HG03354 (cell line): ENCODE data around the gene TMEM207.
"Not testable (repeated sequence)": the region's sequence is repeated elsewhere in the genome, so short reads cannot be mapped to it uniquely, and the experiment has no call there.

Experiments
- ATAC-seq: cut with Tn5 transposase; IDR thresholded peaks from one replicate; pipeline ENCODE4 v1.9.1; 2021; ENCODE audit warnings: mild to moderate bottlenecking; ENCODE audit not compliant: unreplicated experiment, poor library complexity, severe bottlenecking

Gene TMEM207

GRCh38 chr3:190449801-190450200, at the start of gene TMEM207:
Gene TMEM207 (minus strand): TSS chr3:190449901. CDS start chr3:190449809, 92 bp downstream.
- no peak for ATAC-seq

GRCh38 chr3:190499122-190499521, 49.4 kb upstream of the TMEM207 start:
- ATAC-seq, result no peak

DNA sequence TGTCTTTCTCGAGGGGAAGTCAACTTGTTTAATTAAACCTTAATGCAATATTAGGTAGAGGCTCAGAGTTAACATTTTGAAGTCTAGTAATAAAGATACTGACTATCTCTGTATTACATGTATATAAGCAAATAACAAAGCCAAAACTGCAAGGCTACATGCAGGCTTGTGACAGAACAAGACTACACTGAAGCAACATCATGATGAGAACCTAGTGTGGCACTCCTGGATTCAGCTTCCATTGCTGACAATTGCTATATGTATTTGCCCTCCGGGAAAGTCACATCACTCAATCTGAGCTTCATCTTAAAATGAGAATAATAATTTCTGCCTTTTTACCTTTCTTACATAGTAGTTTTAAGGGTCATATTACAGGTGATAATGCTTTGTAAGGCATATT, 48.6 kb upstream of the TMEM207 start:
- ATAC-seq, result no peak

- no peak for ATAC-seq
Observed at GRCh38 chr3:190497811-190498210, 48.1 kb upstream of the TMEM207 start.

GRCh38 chr3:190496859-190497258, 47.2 kb upstream of the TMEM207 start:
- ATAC-seq, result no peak

- no peak for ATAC-seq
Observed at GRCh38 chr3:190495796-190496195, 46.1 kb upstream of the TMEM207 start.

DNA sequence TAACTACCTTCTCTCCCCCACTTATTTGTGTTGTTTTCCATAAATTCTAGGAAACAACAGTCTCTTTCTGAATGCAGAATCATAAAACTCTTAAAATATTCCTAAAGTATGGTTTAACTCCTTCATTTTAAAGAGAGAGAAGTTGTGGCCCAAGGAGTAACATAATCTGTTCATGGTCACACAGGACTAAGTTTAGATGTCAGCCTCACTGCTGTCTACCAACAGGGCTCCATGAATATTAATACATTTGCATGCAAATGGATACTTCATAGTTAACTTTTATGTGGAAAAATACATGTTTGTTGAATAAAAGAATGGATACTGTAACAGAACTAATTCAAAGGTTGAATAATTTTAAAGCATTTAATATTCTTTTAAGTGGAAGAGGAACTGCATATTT, 45.7 kb upstream of the TMEM207 start:
- no peak for ATAC-seq

GRCh38 chr3:190494907-190495306, 45.2 kb upstream of the TMEM207 start:
- no peak for ATAC-seq

- no peak for ATAC-seq
Observed at GRCh38 chr3:190492966-190493365, 43.3 kb upstream of the TMEM207 start.

- ATAC-seq, result no peak
Observed at GRCh38 chr3:190492129-190492528, 42.4 kb upstream of the TMEM207 start.

DNA sequence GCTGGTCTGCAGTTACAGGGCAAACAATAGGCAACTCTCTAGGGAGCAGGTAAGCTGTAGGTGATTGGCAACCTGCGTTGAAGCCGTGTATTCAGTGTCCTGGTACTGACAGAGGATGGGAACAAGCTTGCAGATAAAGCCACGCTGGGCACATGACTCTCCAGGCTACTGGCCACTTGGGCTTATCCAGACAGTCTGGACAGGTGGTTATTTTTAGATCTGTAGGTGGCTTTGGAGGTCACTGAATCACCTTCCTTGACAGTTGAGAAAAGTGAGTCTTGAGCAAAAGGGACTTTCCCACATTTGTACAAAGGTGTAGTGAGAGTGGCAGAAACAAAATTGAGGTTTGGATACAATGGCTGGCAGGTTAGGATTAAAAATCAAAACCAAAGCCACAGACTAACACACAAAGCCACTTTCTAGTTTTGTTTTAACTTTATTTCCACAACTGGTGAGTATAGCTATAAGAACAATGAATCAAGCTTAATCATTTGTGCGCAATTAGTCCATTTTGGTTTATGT, 41.9 kb upstream of the TMEM207 start:
- ATAC-seq, result no peak

GRCh38 chr3:190486908-190487607, 37.4 kb upstream of the TMEM207 start:
- no peak for ATAC-seq

DNA sequence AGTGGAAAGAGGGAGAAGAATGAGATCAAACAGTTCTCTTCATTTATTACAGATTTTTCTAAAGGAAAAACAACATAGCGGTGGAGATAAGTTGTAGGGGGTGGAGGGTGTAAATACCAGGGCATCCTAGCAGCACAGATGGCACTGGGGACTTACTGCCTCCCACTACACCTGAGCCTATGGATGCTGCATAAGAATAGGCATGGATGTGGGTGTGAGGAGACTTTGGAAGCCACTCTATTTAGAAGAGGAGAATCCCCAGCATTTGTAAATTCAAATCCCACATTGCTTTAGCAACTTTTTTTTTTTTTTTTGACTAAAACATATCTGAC, 36.8 kb upstream of the TMEM207 start:
- ATAC-seq, result no peak

DNA sequence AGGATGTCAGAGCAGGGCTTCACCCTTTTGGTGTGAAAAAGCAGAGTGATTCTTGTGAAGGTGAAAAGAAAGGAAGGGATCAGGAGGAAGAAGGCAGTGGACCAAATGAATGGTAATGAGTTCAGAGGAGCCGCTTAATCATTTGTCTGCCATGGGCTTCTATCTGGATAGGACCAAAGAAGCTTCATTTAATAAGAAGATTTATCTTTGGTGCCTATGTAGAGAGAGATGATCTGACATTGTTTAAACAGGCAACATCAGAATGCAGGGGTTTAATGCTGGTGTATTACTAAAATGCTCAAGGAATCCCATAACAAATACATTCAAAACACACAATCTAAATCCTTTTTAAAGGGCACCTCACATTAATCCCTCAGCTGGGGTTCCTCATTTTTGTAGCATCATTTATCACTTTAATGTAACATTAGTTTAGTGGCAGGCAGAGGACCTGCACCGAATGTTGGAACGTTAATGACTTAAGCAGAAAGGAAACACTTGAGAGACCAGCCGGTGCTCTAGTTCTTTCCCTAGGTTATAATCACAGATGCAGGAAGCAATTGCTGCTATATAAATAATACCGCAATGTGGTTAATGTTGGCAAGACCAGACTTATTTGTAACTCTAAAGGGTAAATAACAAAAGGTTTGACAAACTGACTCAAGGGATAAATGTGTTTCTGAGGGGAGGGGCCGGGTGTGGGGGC, 36.3 kb upstream of the TMEM207 start:
- ATAC-seq, result no peak

DNA sequence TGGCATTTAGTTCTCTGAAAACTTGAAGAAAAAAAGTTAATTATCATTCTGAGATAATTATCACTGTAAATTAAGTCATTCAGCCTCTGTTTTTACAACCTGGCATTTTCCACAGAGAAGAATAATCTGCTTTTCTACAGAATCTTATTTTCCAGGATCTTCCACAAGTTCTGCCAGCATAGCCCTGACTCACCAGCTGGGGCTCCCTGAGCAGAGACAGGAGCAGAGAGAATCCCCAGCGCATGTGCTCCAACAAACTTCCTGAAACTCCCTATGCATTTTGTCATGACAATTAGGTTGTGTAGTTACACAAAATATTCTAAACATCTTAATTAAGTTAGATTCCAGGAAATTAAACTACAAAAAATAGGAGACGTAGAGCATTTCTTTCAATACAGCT, 32.1 kb upstream of the TMEM207 start:
- ATAC-seq, result no peak

- not testable (repeated sequence) for ATAC-seq
Observed at GRCh38 chr3:190473261-190473660, 23.6 kb upstream of the TMEM207 start.

DNA sequence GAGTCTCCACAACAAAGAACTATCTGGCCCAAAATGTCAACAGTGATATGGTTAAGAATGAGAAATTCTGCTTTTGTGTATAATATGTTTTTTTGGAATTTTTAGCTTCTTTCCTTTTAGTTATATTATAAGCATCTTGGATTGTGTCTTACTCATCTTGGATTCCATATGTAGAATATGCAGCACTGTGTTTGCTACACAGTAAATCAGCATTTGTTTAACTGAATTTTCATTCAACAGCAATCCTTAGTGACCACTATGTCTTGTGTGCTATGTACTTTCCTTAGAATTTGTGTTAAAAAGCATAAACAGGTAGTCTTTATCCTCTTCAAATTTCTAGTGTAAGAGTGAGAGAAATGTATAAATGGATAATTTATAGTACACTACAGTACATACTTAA, 18.2 kb upstream of the TMEM207 start:
- no peak for ATAC-seq

DNA sequence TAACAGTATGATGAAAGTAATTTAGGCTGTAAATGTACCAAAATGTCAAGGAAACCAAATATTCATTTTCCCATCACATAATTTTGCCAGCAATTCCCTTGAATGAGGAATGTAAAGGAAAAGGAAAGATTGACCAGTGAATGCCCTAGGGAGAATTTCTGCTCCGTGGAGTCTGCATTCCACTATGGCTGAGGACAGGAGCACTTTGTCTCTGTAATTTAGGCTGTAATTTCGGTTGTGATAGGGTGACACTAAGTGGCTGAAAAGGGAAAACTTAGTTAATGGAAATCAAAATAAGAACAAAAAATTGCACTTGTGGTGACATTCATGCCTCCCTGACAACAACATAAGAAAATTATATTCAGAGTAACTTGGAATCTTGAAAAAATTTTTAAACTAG, 8.3 kb upstream of the TMEM207 start:
- ATAC-seq, result no peak

DNA sequence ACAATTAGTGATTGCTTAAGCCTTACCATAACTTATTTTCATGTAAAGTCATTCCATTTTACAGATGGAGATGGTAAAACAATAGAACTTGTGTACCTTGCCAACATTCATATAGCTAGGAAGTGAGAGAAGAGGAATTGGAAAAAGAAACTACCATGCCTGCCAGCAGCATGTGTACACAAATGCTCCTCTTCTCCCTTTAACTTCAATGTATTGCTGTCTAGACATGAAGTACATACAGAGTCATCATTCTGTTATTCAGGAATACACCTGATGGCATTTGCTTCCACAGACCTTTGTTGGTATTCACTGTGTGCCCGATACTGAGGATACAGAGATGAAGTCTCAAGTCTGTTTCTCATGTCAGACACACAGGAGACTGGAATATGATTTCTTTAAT, 7.1 kb upstream of the TMEM207 start:
- ATAC-seq, result no peak

DNA sequence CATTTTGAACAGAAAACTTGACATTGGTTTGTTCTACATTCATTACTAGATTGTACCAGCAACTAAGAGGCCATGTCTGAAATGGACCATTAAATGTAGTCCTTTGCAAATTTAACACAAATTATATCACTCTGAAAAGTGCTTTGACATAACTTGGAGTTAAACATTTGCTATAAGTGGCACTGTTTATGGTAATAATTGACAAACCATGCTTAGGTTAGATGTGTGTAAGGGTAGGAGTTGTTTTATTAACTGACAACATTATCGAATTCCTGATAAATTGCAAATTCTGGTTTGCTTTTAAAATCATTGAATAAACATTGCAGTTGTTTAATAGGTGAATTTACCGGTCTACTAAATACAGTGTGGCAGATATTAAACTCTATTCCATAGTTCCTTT, 6.1 kb upstream of the TMEM207 start:
- no peak for ATAC-seq

DNA sequence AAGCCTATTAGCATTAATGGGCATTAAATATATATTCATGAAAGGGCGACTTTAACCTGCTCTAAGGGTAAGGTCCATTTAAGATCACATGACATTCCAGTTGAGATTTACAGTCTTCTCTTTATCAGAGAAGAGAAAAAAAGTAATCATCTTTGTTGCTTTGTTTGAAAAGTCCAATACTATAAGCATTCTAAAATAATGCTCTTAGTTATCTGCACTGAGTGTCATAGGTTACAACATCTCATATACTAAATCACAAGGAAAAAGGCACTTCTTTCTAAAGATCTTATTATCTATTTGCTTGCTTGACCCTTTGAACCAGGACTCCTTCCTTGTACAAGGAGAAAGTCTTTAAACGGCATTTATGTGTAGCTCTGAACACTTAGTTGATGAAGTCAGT, 1.4 kb downstream of the TMEM207 start:
- no peak for ATAC-seq
